Trophoblast cell (in vitro differentiated cells and primary cell): Measurements from ENCODE around the gene SYDE1.

Experiments used
- DNase-seq, 2 donors: peaks; one replicate each; pipeline ENCODE4 v3.0.0-alpha.2; 2016
- H2AFZ ChIP-seq: 2 replicates; pipeline ENCODE4 v1.6.1; 2013; ENCODE audit warnings: low read length, moderate library complexity, mild to moderate bottlenecking; ENCODE audit not compliant: insufficient read depth, poor library complexity
- H2AK5ac ChIP-seq: 2 replicates; pipeline ENCODE4 v1.6.1; 2013; ENCODE audit warnings: mild to moderate bottlenecking, low read length
- H2BK120ac ChIP-seq: 2 replicates; pipeline ENCODE4 v1.6.1; 2013; ENCODE audit warnings: low read length, mild to moderate bottlenecking, moderate library complexity; ENCODE audit not compliant: insufficient read depth, poor library complexity
- H2BK12ac ChIP-seq: 2 replicates; pipeline ENCODE4 v1.6.1; 2013; ENCODE audit warnings: mild to moderate bottlenecking, low read length, moderate library complexity
- H2BK5ac ChIP-seq: 2 replicates; pipeline ENCODE4 v1.6.1; 2013; ENCODE audit warnings: low read length, low read depth, moderate library complexity, mild to moderate bottlenecking; ENCODE audit not compliant: poor library complexity
- H3K14ac ChIP-seq: 2 replicates; pipeline ENCODE4 v1.6.1; 2013; ENCODE audit warnings: mild to moderate bottlenecking, low read length
- H3K18ac ChIP-seq: 2 replicates; pipeline ENCODE4 v1.6.1; 2013; ENCODE audit warnings: mild to moderate bottlenecking, low read length
- H3K23ac ChIP-seq: 2 replicates; pipeline ENCODE4 v1.6.1; 2013; ENCODE audit warnings: low read length
- H3K27ac ChIP-seq: 2 replicates; pipeline ENCODE4 v1.5.1; 2013; ENCODE audit warnings: low read depth, mild to moderate bottlenecking, inconsistent platforms, low read length, moderate library complexity
- H3K27me3 ChIP-seq: 2 replicates; pipeline ENCODE4 v1.6.1; 2013; ENCODE audit warnings: inconsistent platforms, mild to moderate bottlenecking, low read length, moderate library complexity; ENCODE audit not compliant: insufficient read depth
- H3K36me3 ChIP-seq, 2 experiments: 1 replicate in 1 of 2; 2 replicates in 1 of 2; pipeline ENCODE4 v1.6.1; 2013; ENCODE audit warnings: low read length in 2 of 2, mild to moderate bottlenecking in 2 of 2, moderate library complexity in 1 of 2; ENCODE audit not compliant: insufficient read depth in 2 of 2, control insufficient read depth in 1 of 2
- H3K4ac ChIP-seq: 2 replicates; pipeline ENCODE4 v1.6.1; 2013; ENCODE audit warnings: low read depth, mild to moderate bottlenecking, low read length, moderate library complexity
- H3K4me1 ChIP-seq, 2 experiments: 1 replicate in 1 of 2; 2 replicates in 1 of 2; pipeline ENCODE4 v1.6.1; 2013; ENCODE audit warnings: low read length in 2 of 2, mild to moderate bottlenecking in 2 of 2, moderate library complexity in 1 of 2; ENCODE audit not compliant: insufficient read depth in 2 of 2, control insufficient read depth in 1 of 2
- H3K4me2 ChIP-seq: 2 replicates; pipeline ENCODE4 v1.6.1; 2013; ENCODE audit warnings: inconsistent platforms, mild to moderate bottlenecking, low read length, moderate library complexity
- H3K4me3 ChIP-seq: 2 replicates; pipeline ENCODE4 v1.5.1; 2013; ENCODE audit warnings: mild to moderate bottlenecking, low read depth, low read length, inconsistent platforms
- H3K79me1 ChIP-seq: one replicate; pipeline ENCODE4 v1.6.1; 2013; ENCODE audit warnings: low read length
- H3K79me2 ChIP-seq: 2 replicates; pipeline ENCODE4 v1.6.1; 2013; ENCODE audit warnings: low read length, mild to moderate bottlenecking; ENCODE audit not compliant: control insufficient read depth, insufficient read depth, poor library complexity
- H3K9ac ChIP-seq: 2 replicates; pipeline ENCODE4 v1.6.1; 2013; ENCODE audit warnings: mild to moderate bottlenecking, low read length
- H3K9me3 ChIP-seq: 2 replicates; pipeline ENCODE4 v1.6.1; 2013; ENCODE audit warnings: low read depth, mild to moderate bottlenecking, control low read depth, inconsistent platforms, low read length; ENCODE audit not compliant: insufficient read depth
- H4K12ac ChIP-seq: 2 replicates; pipeline ENCODE4 v1.6.1; 2013; ENCODE audit warnings: low read depth, mild to moderate bottlenecking, low read length, moderate library complexity
- H4K8ac ChIP-seq: 2 replicates; pipeline ENCODE4 v1.6.1; 2013; ENCODE audit warnings: low read depth, mild to moderate bottlenecking, low read length, moderate library complexity
- H4K91ac ChIP-seq: one replicate; pipeline ENCODE4 v1.6.1; 2013; ENCODE audit warnings: low read depth, mild to moderate bottlenecking, low read length, moderate library complexity
- WGBS: extraction: QIAGEN DNeasy Blood & Tissue Kit; methylation state at CpG from one replicate; pipeline ENCODE4 v1.1.7; 2013; ENCODE audit warnings: missing lambda C conversion rate; ENCODE audit not compliant: insufficient read length, insufficient coverage; ENCODE audit errors: extremely low coverage; 5-methylcytosine and 5-hydroxymethylcytosine counted together

Gene SYDE1

GRCh38 chr19:15108145-15108844, 1.1 kb downstream of the SYDE1 start:
- peaks cover 18% of the 10 kb centered on the region for H3K79me1 ChIP-seq

GRCh38 chr19:15108845-15109767, 1.9 kb downstream of the SYDE1 start:
- peaks cover 12% of the 10 kb centered on the region for H3K79me2 ChIP-seq
- H3K4me3 ChIP-seq, result no peak overlapping the region
- H3K4me1 ChIP-seq, result peaks cover 6 to 7% of the 10 kb centered on the region in 2 experiments
- peak overlapping the region; percentile 95 for H4K91ac ChIP-seq
- no peak overlapping the region for H2BK5ac ChIP-seq
- H2BK12ac ChIP-seq, result no peak overlapping the region
- peak overlapping the region; percentile 12 for H4K8ac ChIP-seq
- H3K23ac ChIP-seq, result no peak overlapping the region
- no peak overlapping the region for H3K27ac ChIP-seq
- peaks cover 4% of the 10 kb centered on the region for H3K9me3 ChIP-seq
- peak overlapping the region; percentile 3 for H3K14ac ChIP-seq
- H3K4me2 ChIP-seq, result no peak overlapping the region
- H3K18ac ChIP-seq, result peak overlapping the region; percentile 96
- no peak overlapping the region for H3K9ac ChIP-seq
- no peaks in the 10 kb centered on the region for H3K27me3 ChIP-seq
- no CpG with 5 or more reads among the region's 21 CpGs for WGBS
- no peak overlapping the region for H2BK120ac ChIP-seq
- H3K36me3 ChIP-seq, result peaks cover 51 to 58% of the 10 kb centered on the region in 2 experiments
- H4K12ac ChIP-seq, result peak overlapping the region; percentile 80
- no peak overlapping the region for H2AFZ ChIP-seq
- no peak for DNase-seq
- peak overlapping the region; percentile 68 for H3K4ac ChIP-seq
- H3K79me1 ChIP-seq, result peaks cover 18% of the 10 kb centered on the region
- H2AK5ac ChIP-seq, result no peak overlapping the region

More at GRCh38 chr19:15108145-15108844, 1.1 kb downstream of the SYDE1 start:
- Histone ChIP-seq H3K18ac (peak overlapping the region; percentile 96), H4K91ac (peak overlapping the region; percentile 95), H3K27me3 (no peaks in the 10 kb centered on the region), H3K14ac (peak overlapping the region; percentile 93), H3K36me3 (peaks cover 43 to 50% of the 10 kb centered on the region in 2 experiments), H2AK5ac (peak overlapping the region; percentile 92), H2BK12ac (peak overlapping the region; percentile 10), H3K4me3 (peak overlapping the region; percentile 85), H4K8ac (peak overlapping the region; percentile 70), H3K27ac (peak overlapping the region; percentile 86), H3K9me3 (peaks cover 4% of the 10 kb centered on the region), H2BK5ac (no peak overlapping the region), H3K79me2 (peaks cover 12% of the 10 kb centered on the region), H3K23ac (no peak overlapping the region), H4K12ac (peak overlapping the region; percentile 63), H3K4ac (peak overlapping the region; percentile 69), H2AFZ (peak overlapping the region; percentile 43), H3K4me2 (peak overlapping the region; percentile 68), H3K9ac (peak overlapping the region; percentile 54), H3K4me1 (peaks cover 6 to 7% of the 10 kb centered on the region in 2 experiments), H2BK120ac (peak overlapping the region; percentile 95)
- peak; percentile 44 to 61 for DNase-seq
- no CpG with 5 or more reads among the region's 10 CpGs for WGBS

GRCh38 chr19:15109768-15110417, 2.7 kb downstream of the SYDE1 start:
- H4K12ac ChIP-seq, result no peak overlapping the region
- H2BK5ac ChIP-seq, result no peak overlapping the region
- H3K9me3 ChIP-seq, result peaks cover 4% of the 10 kb centered on the region
- H3K27ac ChIP-seq, result no peak overlapping the region
- no peak overlapping the region for H2BK120ac ChIP-seq
- H3K4me3 ChIP-seq, result no peak overlapping the region
- no peak overlapping the region for H3K23ac ChIP-seq
- H2AFZ ChIP-seq, result no peak overlapping the region
- no peak overlapping the region for H3K18ac ChIP-seq
- H4K8ac ChIP-seq, result no peak overlapping the region
- peaks cover 59 to 64% of the 10 kb centered on the region in 2 experiments for H3K36me3 ChIP-seq
- no peak overlapping the region for H3K14ac ChIP-seq
- peak overlapping the region; percentile 45 for H4K91ac ChIP-seq
- peak; percentile 58 to 60 for DNase-seq
- no CpG with 5 or more reads among the region's 49 CpGs for WGBS
- H2BK12ac ChIP-seq, result no peak overlapping the region
- H2AK5ac ChIP-seq, result no peak overlapping the region
- no peak overlapping the region for H3K4ac ChIP-seq
- no peak overlapping the region for H3K9ac ChIP-seq
- H3K4me1 ChIP-seq, result peaks cover 6 to 7% of the 10 kb centered on the region in 2 experiments
- no peaks in the 10 kb centered on the region for H3K27me3 ChIP-seq
- H3K4me2 ChIP-seq, result no peak overlapping the region
- H3K79me2 ChIP-seq, result peaks cover 12% of the 10 kb centered on the region
- H3K79me1 ChIP-seq, result peaks cover 18% of the 10 kb centered on the region

DNA sequence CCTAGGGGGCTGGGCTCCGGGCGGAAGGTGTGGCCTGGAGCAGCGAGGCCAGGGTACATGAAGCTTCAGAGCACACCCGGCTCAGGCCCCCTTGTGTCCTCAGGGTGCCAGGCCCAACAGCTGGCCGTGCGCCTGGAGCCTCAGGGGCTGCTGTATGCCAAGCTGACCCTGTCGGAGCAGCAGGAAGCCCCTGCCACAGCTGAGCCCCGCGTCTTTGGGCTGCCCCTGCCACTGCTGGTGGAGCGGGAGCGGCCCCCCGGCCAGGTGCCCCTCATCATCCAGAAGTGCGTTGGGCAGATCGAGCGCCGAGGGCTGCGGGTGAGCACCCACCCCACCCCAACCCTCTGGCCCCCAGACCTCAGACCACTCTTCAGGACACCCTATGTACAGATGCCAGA, 3.2 kb downstream of the SYDE1 start:
- Histone ChIP-seq H3K9me3 (peaks cover 4% of the 10 kb centered on the region), H3K23ac (no peak overlapping the region)

More for the DNA sequence above, 3.2 kb downstream of the SYDE1 start:
- Histone ChIP-seq H4K91ac (no peak overlapping the region), H3K14ac (no peak overlapping the region), H3K4ac (no peak overlapping the region), H3K4me1 (peaks cover 6 to 7% of the 10 kb centered on the region in 2 experiments), H2BK5ac (no peak overlapping the region), H4K8ac (no peak overlapping the region), H2AK5ac (no peak overlapping the region), H2BK12ac (no peak overlapping the region), H3K4me3 (no peak overlapping the region), H3K18ac (no peak overlapping the region), H3K79me2 (peaks cover 12% of the 10 kb centered on the region), H3K9ac (no peak overlapping the region), H3K36me3 (peaks cover 64 to 70% of the 10 kb centered on the region in 2 experiments), H3K27ac (no peak overlapping the region), H3K79me1 (peaks cover 18% of the 10 kb centered on the region), H2BK120ac (no peak overlapping the region), H4K12ac (no peak overlapping the region), H3K27me3 (no peaks in the 10 kb centered on the region), H3K4me2 (no peak overlapping the region), H2AFZ (no peak overlapping the region)
- no peak for DNase-seq
- WGBS, result no CpG with 5 or more reads among the region's 17 CpGs
